22Rv1 (cell line): ENCODE data around the gene PIAS4.

Experiments used
- H3K27ac ChIP-seq: fragments of 450-650 bp; 2 replicates; pipeline ENCODE4 v1.5.1; 2017
- CTCF ChIP-seq: fragments of 450-650 bp; IDR thresholded peaks from 2 replicates; pipeline ENCODE4 v1.5.1; 2017; ENCODE audit warnings: mild to moderate bottlenecking
- ZFX ChIP-seq: fragments of 450-650 bp; IDR thresholded peaks from 2 replicates; pipeline ENCODE4 v1.6.1; 2017; ENCODE audit warnings: antibody characterized with exemption, borderline replicate concordance

The PIAS4 gene

DNA sequence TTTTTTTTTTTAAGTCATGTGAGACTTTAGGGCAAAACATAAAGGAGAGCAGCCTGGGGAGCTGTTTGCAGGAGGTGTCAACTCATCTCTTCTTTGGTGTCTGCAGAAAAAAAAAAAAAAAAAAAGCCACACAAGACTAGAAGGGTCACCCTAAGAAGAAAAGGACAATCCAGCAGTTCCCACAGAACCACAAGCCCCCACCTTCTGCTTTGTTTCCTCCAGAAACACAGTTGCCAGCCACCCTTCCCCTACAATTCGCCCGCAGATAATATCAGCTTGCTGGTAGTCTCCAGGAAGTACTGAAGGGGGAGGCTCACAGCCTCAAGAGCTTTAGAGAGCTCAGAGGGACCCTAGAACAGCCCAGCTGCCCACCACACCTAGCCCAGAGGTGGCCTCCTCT lies 81.4 kb downstream of the PIAS4 start:
- H3K27ac ChIP-seq: no peak overlapping the region

More for the DNA sequence above, 81.4 kb downstream of the PIAS4 start:
- TF ChIP-seq ZFX: no peak
- TF ChIP-seq CTCF: no peak
